Mesenchymal stem cell (in vitro differentiated cells and primary cell): Measurements from ENCODE around the gene ZFAND6.

ENCODE experiments used
- DNase-seq: peaks from one replicate; pipeline ENCODE4 v3.0.0-alpha.2; 2013
- H2AFZ ChIP-seq: one replicate; pipeline ENCODE4 v1.6.1; 2013; ENCODE audit warnings: low read depth, mild to moderate bottlenecking, control low read depth, inconsistent platforms, low read length, moderate library complexity
- H2AK5ac ChIP-seq: 2 replicates; pipeline ENCODE4 v1.6.1; 2013; ENCODE audit warnings: low read length, moderate library complexity, mild to moderate bottlenecking, inconsistent platforms; ENCODE audit not compliant: severe bottlenecking
- H2BK120ac ChIP-seq: one replicate; pipeline ENCODE4 v1.6.1; 2013; ENCODE audit warnings: low read depth, mild to moderate bottlenecking, inconsistent platforms, low read length, moderate library complexity
- H2BK12ac ChIP-seq, 2 experiments: one replicate each; pipeline ENCODE4 v1.6.1; 2013; ENCODE audit warnings: inconsistent platforms in 2 of 2, low read length in 2 of 2, mild to moderate bottlenecking in 2 of 2, moderate library complexity in 2 of 2, control low read depth in 1 of 2
- H2BK15ac ChIP-seq: one replicate; pipeline ENCODE4 v1.6.1; 2013; ENCODE audit warnings: mild to moderate bottlenecking, low read depth, inconsistent platforms; ENCODE audit not compliant: poor library complexity, severe bottlenecking
- H2BK5ac ChIP-seq: 2 replicates; pipeline ENCODE4 v1.6.1; 2013; ENCODE audit warnings: low read depth, mild to moderate bottlenecking, low read length, control low read depth, inconsistent platforms; ENCODE audit not compliant: poor library complexity, severe bottlenecking
- H3K14ac ChIP-seq, 2 experiments: one replicate each; pipeline ENCODE4 v1.6.1; 2013; ENCODE audit warnings: inconsistent platforms in 2 of 2, low read length in 2 of 2, control low read depth in 1 of 2, mild to moderate bottlenecking in 1 of 2, moderate library complexity in 1 of 2
- H3K18ac ChIP-seq, 2 experiments: one replicate each; pipeline ENCODE4 v1.6.1; 2013; ENCODE audit warnings: inconsistent platforms in 2 of 2, low read length in 2 of 2, control low read depth in 1 of 2, low read depth in 1 of 2, mild to moderate bottlenecking in 1 of 2
- H3K23ac ChIP-seq, 2 experiments: one replicate each; pipeline ENCODE4 v1.6.1; 2013; ENCODE audit warnings: inconsistent platforms in 2 of 2, low read length in 2 of 2, mild to moderate bottlenecking in 2 of 2, moderate library complexity in 2 of 2, control low read depth in 1 of 2
- H3K27ac ChIP-seq: 2 replicates; pipeline ENCODE4 v1.5.1; 2013; ENCODE audit warnings: mild to moderate bottlenecking, moderate library complexity, low read length, control low read depth, inconsistent platforms; ENCODE audit not compliant: poor library complexity, severe bottlenecking
- H3K27me3 ChIP-seq, 2 experiments: 2 replicates each; pipeline versions ENCODE4 v1.6.1 to v1.7.0; 2013; ENCODE audit warnings: low read length in 2 of 2, mild to moderate bottlenecking in 2 of 2, moderate library complexity in 2 of 2, control low read depth in 1 of 2, inconsistent platforms in 1 of 2; ENCODE audit not compliant: control insufficient read depth in 1 of 2, insufficient read depth in 1 of 2
- H3K36me3 ChIP-seq, 2 experiments: 2 replicates each; pipeline versions ENCODE4 v1.6.1 to v1.7.0; 2013; ENCODE audit warnings: low read length in 2 of 2, control low read depth in 1 of 2, inconsistent platforms in 1 of 2, low read depth in 1 of 2, mild to moderate bottlenecking in 1 of 2; ENCODE audit not compliant: insufficient read depth in 2 of 2, control insufficient read depth in 1 of 2
- H3K4ac ChIP-seq, 2 experiments: one replicate each; pipeline ENCODE4 v1.6.1; 2013; ENCODE audit warnings: inconsistent platforms in 2 of 2, low read length in 2 of 2, mild to moderate bottlenecking in 2 of 2, moderate library complexity in 2 of 2, control low read depth in 1 of 2, low read depth in 1 of 2
- H3K4me1 ChIP-seq: 2 replicates; pipeline ENCODE4 v1.6.1; 2013; ENCODE audit warnings: low read depth, low read length, control low read depth; ENCODE audit not compliant: control insufficient read depth, insufficient read depth
- H3K4me2 ChIP-seq: 2 replicates; pipeline ENCODE4 v1.6.1; 2013; ENCODE audit warnings: low read length, mild to moderate bottlenecking, inconsistent platforms; ENCODE audit not compliant: poor library complexity, severe bottlenecking
- H3K4me3 ChIP-seq, 2 experiments: 2 replicates each; pipeline versions ENCODE4 v1.5.1 to v1.7.0; 2013; ENCODE audit warnings: low read length in 2 of 2, mild to moderate bottlenecking in 2 of 2, control low read depth in 1 of 2, low read depth in 1 of 2; ENCODE audit not compliant: insufficient read depth in 1 of 2
- H3K79me1 ChIP-seq: replicated peaks from 2 replicates; pipeline ENCODE4 v1.6.1; 2013; ENCODE audit warnings: mild to moderate bottlenecking, control low read depth, low read length, inconsistent platforms; ENCODE audit not compliant: poor library complexity, severe bottlenecking
- H3K9ac ChIP-seq: 2 replicates; pipeline ENCODE4 v1.7.0; 2013; ENCODE audit warnings: mild to moderate bottlenecking, low read length, moderate library complexity
- H3K9me3 ChIP-seq: 2 replicates; pipeline ENCODE4 v1.7.0; 2013; ENCODE audit warnings: mild to moderate bottlenecking, low read length; ENCODE audit not compliant: control insufficient read depth
- H4K8ac ChIP-seq: one replicate; pipeline ENCODE4 v1.6.1; 2013; ENCODE audit warnings: inconsistent platforms, mild to moderate bottlenecking, low read length, moderate library complexity
- H4K91ac ChIP-seq: one replicate; pipeline ENCODE4 v1.6.1; 2013; ENCODE audit warnings: mild to moderate bottlenecking, low read length, inconsistent platforms
- WGBS: methylation state at CpG from one replicate; pipeline ENCODE4 v1.1.7; 2013; ENCODE audit warnings: mixed read lengths; 5-methylcytosine and 5-hydroxymethylcytosine counted together

ZFAND6 gene

GRCh38 chr15:80110920-80111319 is 51.4 kb downstream of the ZFAND6 start:
- Histone ChIP-seq H2BK5ac (no peak overlapping the region), H2AK5ac (no peak overlapping the region), H4K91ac (no peak overlapping the region), H3K27ac (no peak overlapping the region), H3K36me3 (no peaks in the 10 kb centered on the region), H3K18ac (no peak overlapping the region), H3K23ac (no peak overlapping the region), H3K27me3 (no peaks in the 10 kb centered on the region), H4K8ac (no peak overlapping the region), H2BK15ac (no peak overlapping the region), H3K9ac (no peak overlapping the region), H2BK12ac (no peak overlapping the region), H3K4me2 (no peak overlapping the region), H3K9me3 (no peaks in the 10 kb centered on the region), H3K4ac (no peak overlapping the region), H2AFZ (no peak overlapping the region), H3K14ac (no peak overlapping the region), H3K4me1 (peaks cover 1% of the 10 kb centered on the region), H2BK120ac (no peak overlapping the region), H3K79me1 (peaks cover 15% of the 10 kb centered on the region), H3K4me3 (no peak overlapping the region)
- DNase-seq, result no peak

DNA sequence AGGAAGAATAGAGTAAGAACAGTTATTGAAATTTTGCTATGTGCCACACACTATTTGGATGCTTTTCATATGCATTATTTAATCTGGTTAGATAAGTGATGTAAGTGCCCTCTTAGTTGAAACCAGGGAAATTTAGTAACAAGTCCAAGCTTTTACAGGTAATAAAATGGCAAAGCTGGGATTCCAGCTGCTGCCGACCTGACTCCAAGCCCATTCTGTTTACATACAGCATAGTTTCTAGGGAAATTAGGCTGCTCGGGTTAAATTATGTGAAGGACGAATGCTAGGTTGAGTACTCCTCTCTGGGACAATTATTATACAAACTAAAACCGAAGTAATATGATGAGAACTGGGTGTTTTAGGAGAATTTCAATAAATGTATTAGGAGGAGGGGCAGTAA is 54.6 kb downstream of the ZFAND6 start:
- no peak overlapping the region for H2BK15ac ChIP-seq
- H2AK5ac ChIP-seq, result no peak overlapping the region
- no peak overlapping the region for H2BK5ac ChIP-seq
- H3K23ac ChIP-seq, result no peak overlapping the region
- no peak overlapping the region for H2AFZ ChIP-seq
- H3K9me3 ChIP-seq, result no peaks in the 10 kb centered on the region
- no peak overlapping the region for H2BK120ac ChIP-seq
- no peak overlapping the region for H3K4me3 ChIP-seq
- no peak overlapping the region for H4K91ac ChIP-seq
- H3K36me3 ChIP-seq, result no peaks in the 10 kb centered on the region
- H3K4ac ChIP-seq, result no peak overlapping the region
- peaks cover 1% of the 10 kb centered on the region for H3K4me1 ChIP-seq
- H3K27ac ChIP-seq, result no peak overlapping the region
- H3K14ac ChIP-seq, result no peak overlapping the region
- H3K9ac ChIP-seq, result no peak overlapping the region
- H2BK12ac ChIP-seq, result no peak overlapping the region
- H3K18ac ChIP-seq, result no peak overlapping the region
- H3K79me1 ChIP-seq, result peaks cover 10% of the 10 kb centered on the region
- no peak for DNase-seq
- 71% methylated on average over 3 of the region's 4 CpGs for WGBS
- H3K27me3 ChIP-seq, result no peaks in the 10 kb centered on the region
- H3K4me2 ChIP-seq, result no peak overlapping the region
- H4K8ac ChIP-seq, result no peak overlapping the region

DNA sequence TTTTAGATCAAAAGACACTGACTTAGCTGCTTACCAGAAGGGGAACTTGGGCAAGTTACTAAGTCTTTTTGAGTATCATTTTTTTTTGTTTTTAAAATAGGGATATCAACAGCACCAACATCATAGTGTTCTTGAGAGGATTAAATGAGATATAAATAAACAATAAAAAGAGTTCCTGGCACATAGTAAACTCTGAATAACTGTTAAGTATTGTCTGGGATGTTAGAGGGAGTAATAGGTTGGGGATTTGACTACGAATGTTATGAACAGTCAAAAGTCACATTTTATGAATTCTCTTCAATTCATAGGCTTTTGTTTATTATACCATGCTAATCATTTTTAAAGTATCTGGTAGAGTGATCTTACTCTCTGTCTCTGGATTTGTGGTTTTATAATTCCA is 55.5 kb downstream of the ZFAND6 start:
- WGBS, result no CpG with 5 or more reads among the region's 1 CpG
- H2BK5ac ChIP-seq, result no peak overlapping the region
- H3K27ac ChIP-seq, result no peak overlapping the region
- no peak overlapping the region for H3K4me2 ChIP-seq
- H3K36me3 ChIP-seq, result no peaks in the 10 kb centered on the region
- H3K4me1 ChIP-seq, result peaks cover 1% of the 10 kb centered on the region
- H2BK15ac ChIP-seq, result no peak overlapping the region
- no peak overlapping the region for H3K9ac ChIP-seq
- H3K4ac ChIP-seq, result no peak overlapping the region
- H3K79me1 ChIP-seq, result peaks cover 10% of the 10 kb centered on the region
- no peak overlapping the region for H4K8ac ChIP-seq
- H3K23ac ChIP-seq, result no peak overlapping the region
- H3K14ac ChIP-seq, result no peak overlapping the region
- H3K18ac ChIP-seq, result no peak overlapping the region
- H2AK5ac ChIP-seq, result no peak overlapping the region
- no peak overlapping the region for H4K91ac ChIP-seq
- H2BK12ac ChIP-seq, result no peak overlapping the region
- no peaks in the 10 kb centered on the region for H3K27me3 ChIP-seq
- H3K9me3 ChIP-seq, result no peaks in the 10 kb centered on the region
- H2AFZ ChIP-seq, result no peak overlapping the region
- DNase-seq, result no peak
- H2BK120ac ChIP-seq, result no peak overlapping the region
- no peak overlapping the region for H3K4me3 ChIP-seq

- Histone ChIP-seq H3K14ac (no peak overlapping the region), H4K8ac (no peak overlapping the region), H2AK5ac (no peak overlapping the region), H2BK15ac (no peak overlapping the region), H2BK12ac (no peak overlapping the region), H3K4me1 (no peaks in the 10 kb centered on the region), H2BK5ac (no peak overlapping the region), H3K27ac (no peak overlapping the region), H3K9ac (no peak overlapping the region), H3K23ac (no peak overlapping the region), H3K4me2 (no peak overlapping the region), H4K91ac (no peak overlapping the region), H3K4me3 (no peak overlapping the region), H2AFZ (no peak overlapping the region), H3K4ac (no peak overlapping the region), H3K27me3 (no peaks in the 10 kb centered on the region), H3K18ac (no peak overlapping the region), H3K36me3 (peaks cover 4 to 35% of the 10 kb centered on the region in 2 experiments), H3K9me3 (no peaks in the 10 kb centered on the region), H2BK120ac (no peak overlapping the region), H3K79me1 (peaks cover 4% of the 10 kb centered on the region)
- 100% methylated on average over 1 of the region's 2 CpGs for WGBS
- no peak for DNase-seq
Measured at GRCh38 chr15:80118956-80119355, 59.5 kb downstream of the ZFAND6 start.
